ENCODE data around the gene PCDHGC3.

GRCh38 chr5:141507387-141508091, 31.8 kb downstream of the PCDHGC3 start:
- TF ChIP-seq CTCF (conservative IDR thresholded peaks at IDR 0.05; ENCODE audit: low read depth, low read length) = no peak
- no peak for TF ChIP-seq EZH2 (IDR thresholded peaks at IDR 0.05; ENCODE audit: borderline replicate concordance, low read depth, low read length, poor library complexity, severe bottlenecking)

Measured in A673 (cell line).